Activated effector memory CD4-positive, alpha-beta T cell treated with anti-CD3 and anti-CD28 coated beads, Interleukin-2, amount 50 U/mL, for 16 hours (primary cell): ENCODE results near the gene CRYBG2.
A peak's percentile ranks its signal among the peaks of the same experiment; 100 is the strongest.

ENCODE experiments used
- DNase-seq: peaks from one replicate; pipeline ENCODE4 v3.0.0-alpha.2; 2020

The CRYBG2 gene

GRCh38 chr1:26368006-26368405, 14.1 kb upstream of the CRYBG2 start:
- DNase-seq = no peak

GRCh38 chr1:26367441-26367840, 13.5 kb upstream of the CRYBG2 start:
- no peak for DNase-seq

- no peak for DNase-seq
These were observed 11.0 kb upstream of the CRYBG2 start for GRCh38 chr1:26364956-26365355.

- peak; percentile 94 for DNase-seq
These were observed 9.9 kb upstream of the CRYBG2 start for GRCh38 chr1:26363549-26364448.

- DNase-seq = no peak
These were observed 8.4 kb upstream of the CRYBG2 start for GRCh38 chr1:26362331-26362730.

- no peak for DNase-seq
These were observed 7.7 kb upstream of the CRYBG2 start for GRCh38 chr1:26361605-26362122.

GRCh38 chr1:26360807-26361604, 7.1 kb upstream of the CRYBG2 start:
- DNase-seq = no peak

- DNase-seq = peak; percentile 82
These were observed 6.3 kb upstream of the CRYBG2 start for GRCh38 chr1:26359981-26360806.

GRCh38 chr1:26358411-26359384, 4.8 kb upstream of the CRYBG2 start:
- peak; percentile 88 for DNase-seq

GRCh38 chr1:26357121-26357602, 3.2 kb upstream of the CRYBG2 start:
- no peak for DNase-seq

GRCh38 chr1:26356106-26356505, 2.2 kb upstream of the CRYBG2 start:
- DNase-seq = no peak

- no peak for DNase-seq
These were observed 1.0 kb upstream of the CRYBG2 start for GRCh38 chr1:26354972-26355371.

GRCh38 chr1:26353210-26353859, 595 bp downstream of the CRYBG2 start:
- no peak for DNase-seq

- DNase-seq = no peak
These were observed 1.6 kb downstream of the CRYBG2 start for GRCh38 chr1:26352338-26352679.

GRCh38 chr1:26351590-26352337, 2.2 kb downstream of the CRYBG2 start:
- no peak for DNase-seq

GRCh38 chr1:26350701-26351589, 3.0 kb downstream of the CRYBG2 start:
- no peak for DNase-seq

- DNase-seq = no peak
These were observed 3.6 kb downstream of the CRYBG2 start for GRCh38 chr1:26350343-26350700.

- DNase-seq = no peak
These were observed 4.1 kb downstream of the CRYBG2 start for GRCh38 chr1:26349877-26350244.

GRCh38 chr1:26349188-26349876, 4.6 kb downstream of the CRYBG2 start:
- DNase-seq = no peak
